Stimulated activated CD8-positive, alpha-beta memory T cell treated with anti-CD3 and anti-CD28 coated beads, Interleukin-4, amount 100 ng/mL, for 4 hours (primary cell): ENCODE measurements around the gene LDLRAD2.
"Not testable (repeated sequence)": the region's sequence is repeated elsewhere in the genome, so short reads cannot be mapped to it uniquely, and the experiment has no call there.

Experiments
- DNase-seq, 2 donors: peaks; one replicate each; pipeline ENCODE4 v3.0.0-alpha.2; 2020; ENCODE audit warnings: low read depth in 2 of 2, low spot score in 1 of 2

The LDLRAD2 gene

GRCh38 chr1:21811875-21812305, at the start of gene LDLRAD2:
TSS of gene LDLRAD2 (plus strand) at chr1:21812265. CDS start at chr1:21812452, 187 bp downstream.
- DNase-seq = no peak

- no peak for DNase-seq
These were observed 48.8 kb upstream of the LDLRAD2 start for GRCh38 chr1:21763236-21763635.

- DNase-seq = no peak
These were observed 48.2 kb upstream of the LDLRAD2 start for GRCh38 chr1:21763694-21764419.

GRCh38 chr1:21764615-21765423, 47.2 kb upstream of the LDLRAD2 start:
- no peak for DNase-seq

GRCh38 chr1:21766210-21766609, 45.9 kb upstream of the LDLRAD2 start:
- DNase-seq = no peak

GRCh38 chr1:21767106-21767505, 45.0 kb upstream of the LDLRAD2 start:
- DNase-seq = not testable (repeated sequence)

- DNase-seq = no peak
These were observed 41.9 kb upstream of the LDLRAD2 start for GRCh38 chr1:21770201-21770600.

GRCh38 chr1:21770602-21771001, 41.5 kb upstream of the LDLRAD2 start:
- DNase-seq = not testable (repeated sequence)

- not testable (repeated sequence) for DNase-seq
These were observed 40.4 kb upstream of the LDLRAD2 start for GRCh38 chr1:21771672-21772071.

GRCh38 chr1:21773585-21773984, 38.5 kb upstream of the LDLRAD2 start:
- no peak for DNase-seq

GRCh38 chr1:21774835-21775549, 37.1 kb upstream of the LDLRAD2 start:
- no peak for DNase-seq

GRCh38 chr1:21775550-21775914, 36.5 kb upstream of the LDLRAD2 start:
- DNase-seq = no peak

GRCh38 chr1:21775985-21776562, 36.0 kb upstream of the LDLRAD2 start:
- no peak for DNase-seq

- not testable (repeated sequence) for DNase-seq
These were observed 35.1 kb upstream of the LDLRAD2 start for GRCh38 chr1:21776925-21777324.

- no peak for DNase-seq
These were observed 33.7 kb upstream of the LDLRAD2 start for GRCh38 chr1:21778405-21778727.

GRCh38 chr1:21779613-21780521, 32.2 kb upstream of the LDLRAD2 start:
- DNase-seq = no peak

GRCh38 chr1:21781815-21782348, 30.2 kb upstream of the LDLRAD2 start:
- DNase-seq = no peak

GRCh38 chr1:21782349-21782867, 29.7 kb upstream of the LDLRAD2 start:
- DNase-seq = peak; percentile 9 to 15

- DNase-seq = peak; percentile 89 to 93
These were observed 29.0 kb upstream of the LDLRAD2 start, which contains the start of gene USP48 for GRCh38 chr1:21782868-21783678. TSS of gene USP48 (minus strand) at chr1:21783149. CDS start at chr1:21782957, 192 bp downstream.
